Kidney epithelial cell (primary cell): ENCODE results near the gene MPZL2. TPM values are rescaled to one million over a fixed set of nuclear protein-coding genes. Genes with fewer than 3 reads are reported as not detected.

ENCODE experiments used
- DNase-seq: peaks from one replicate; pipeline ENCODE4 v3.0.0-alpha.2; 2010; ENCODE audit warnings: low read depth
- H3K27me3 ChIP-seq: 2 replicates; pipeline ENCODE4 v1.6.0; 2011; ENCODE audit warnings: low read length; ENCODE audit not compliant: control insufficient read depth, insufficient read depth
- H3K36me3 ChIP-seq: 2 replicates; pipeline ENCODE4 v1.5.1; 2011; ENCODE audit warnings: low read length; ENCODE audit not compliant: control insufficient read depth, insufficient read depth
- H3K4me3 ChIP-seq: 2 replicates; pipeline ENCODE4 v1.5.1; 2011; ENCODE audit warnings: low read depth, mild to moderate bottlenecking, control low read depth, low read length
- total RNA-seq: library from RNA; depleted of rRNA; stranded (reverse); fragments of >200 nt; gene quantifications from 2 replicates; pipeline ENCODE4 v1.2.3, GENCODE V29; 2015
- TF ChIP-seq, protein P1 (sequence below): IDR thresholded peaks from 2 replicates; pipeline ENCODE4 v1.5.1; 2011; ENCODE audit warnings: mild to moderate bottlenecking, moderate library complexity, low read length, control low read depth, inconsistent platforms; ENCODE audit not compliant: insufficient read depth, poor library complexity, severe bottlenecking

Gene MPZL2
- total RNA-seq, 1 donor from 2014 or later, result 13.1 TPM

DNA sequence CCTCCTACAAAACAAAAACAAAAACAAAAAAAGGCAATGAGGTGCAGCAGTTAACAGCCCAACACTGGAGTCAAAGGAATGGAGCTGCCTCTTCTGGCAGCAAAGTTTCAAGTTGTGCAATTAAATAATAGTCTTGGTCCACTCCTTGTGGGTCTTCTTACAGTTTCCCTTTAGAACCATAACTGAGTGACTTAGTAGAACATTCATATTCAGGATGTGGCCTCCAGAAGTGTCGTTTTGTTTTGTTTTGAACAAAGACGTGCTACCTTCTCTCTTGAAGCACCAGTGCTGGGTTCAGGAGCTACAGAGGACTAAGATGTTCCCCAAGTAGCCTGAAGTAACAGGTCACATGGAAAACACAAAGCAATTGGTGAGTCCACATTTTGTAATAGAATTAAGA lies 37.3 kb downstream of the MPZL2 start:
- no peak for DNase-seq
- H3K36me3 ChIP-seq, result no peaks in the 10 kb centered on the region
- TF ChIP-seq, protein P1, sequence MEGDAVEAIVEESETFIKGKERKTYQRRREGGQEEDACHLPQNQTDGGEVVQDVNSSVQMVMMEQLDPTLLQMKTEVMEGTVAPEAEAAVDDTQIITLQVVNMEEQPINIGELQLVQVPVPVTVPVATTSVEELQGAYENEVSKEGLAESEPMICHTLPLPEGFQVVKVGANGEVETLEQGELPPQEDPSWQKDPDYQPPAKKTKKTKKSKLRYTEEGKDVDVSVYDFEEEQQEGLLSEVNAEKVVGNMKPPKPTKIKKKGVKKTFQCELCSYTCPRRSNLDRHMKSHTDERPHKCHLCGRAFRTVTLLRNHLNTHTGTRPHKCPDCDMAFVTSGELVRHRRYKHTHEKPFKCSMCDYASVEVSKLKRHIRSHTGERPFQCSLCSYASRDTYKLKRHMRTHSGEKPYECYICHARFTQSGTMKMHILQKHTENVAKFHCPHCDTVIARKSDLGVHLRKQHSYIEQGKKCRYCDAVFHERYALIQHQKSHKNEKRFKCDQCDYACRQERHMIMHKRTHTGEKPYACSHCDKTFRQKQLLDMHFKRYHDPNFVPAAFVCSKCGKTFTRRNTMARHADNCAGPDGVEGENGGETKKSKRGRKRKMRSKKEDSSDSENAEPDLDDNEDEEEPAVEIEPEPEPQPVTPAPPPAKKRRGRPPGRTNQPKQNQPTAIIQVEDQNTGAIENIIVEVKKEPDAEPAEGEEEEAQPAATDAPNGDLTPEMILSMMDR, result no peak
- no peak overlapping the region for H3K4me3 ChIP-seq
- H3K27me3 ChIP-seq, result peaks cover 4% of the 10 kb centered on the region

DNA sequence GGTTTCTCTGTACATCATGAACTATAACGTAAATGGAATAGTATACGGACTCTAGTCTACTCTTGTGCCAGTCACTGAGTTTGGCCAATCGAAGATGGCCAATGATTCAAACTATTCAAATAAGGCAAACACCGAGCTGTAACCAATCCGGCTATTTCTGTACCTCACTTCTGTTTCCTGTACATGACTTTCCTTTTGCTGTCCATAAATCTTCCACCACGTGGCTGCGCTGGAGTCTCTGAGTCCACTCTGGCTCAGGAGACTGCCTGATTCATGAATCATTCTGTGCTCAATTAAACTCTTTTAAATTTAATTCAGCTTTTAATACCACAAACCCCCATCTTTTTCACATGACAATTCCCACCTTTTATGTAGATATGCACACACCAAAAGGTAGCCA lies 37.8 kb downstream of the MPZL2 start:
- DNase-seq, result no peak
- Histone ChIP-seq H3K4me3 (no peak overlapping the region), H3K36me3 (no peaks in the 10 kb centered on the region), H3K27me3 (peaks cover 7% of the 10 kb centered on the region)
- TF ChIP-seq, protein P1, result no peak

DNA sequence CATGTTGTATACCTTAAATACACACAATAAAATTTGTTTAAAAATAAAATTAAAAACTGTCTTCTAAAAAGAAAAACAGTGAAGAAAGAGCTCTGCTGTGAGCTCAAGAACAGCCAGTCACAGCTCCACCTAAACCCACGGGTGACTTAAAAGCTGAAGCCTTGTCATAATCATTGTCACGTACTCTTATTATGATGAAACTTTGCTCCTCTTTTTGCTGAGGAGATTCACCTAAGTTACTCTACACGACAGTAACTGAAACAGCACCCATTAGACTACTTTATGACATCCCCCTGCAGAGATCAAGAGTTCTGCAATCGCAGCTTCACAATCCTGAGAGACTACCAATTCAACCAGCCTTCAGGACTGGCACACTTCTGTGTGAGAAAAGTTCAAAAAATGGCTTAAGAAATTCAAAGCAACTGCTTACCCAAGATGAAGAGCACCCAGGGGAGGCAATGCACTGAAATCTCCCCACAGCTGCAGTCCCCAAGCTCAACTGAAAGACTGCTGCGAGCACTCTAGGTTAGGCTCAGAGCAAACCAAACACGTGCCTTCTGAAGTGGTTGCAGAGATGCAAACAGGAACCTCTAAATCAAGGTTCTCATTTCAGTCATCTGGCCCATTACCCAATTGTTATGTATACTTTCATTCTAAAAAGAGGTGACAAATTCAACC lies 39.4 kb downstream of the MPZL2 start, which contains the start of gene JAML:
JAML (minus strand) TSS at position 501 of the 678 bp plus-strand sequence. CDS start 10,145 bp downstream, outside the sequence.
- Histone ChIP-seq H3K4me3 (no peak within 1 kb of the TSS), H3K36me3 (no peaks in the 10 kb centered on the region), H3K27me3 (peaks cover 11% of the 10 kb centered on the region)
- DNase-seq, result no peak
- TF ChIP-seq, protein P1, result no peak

DNA sequence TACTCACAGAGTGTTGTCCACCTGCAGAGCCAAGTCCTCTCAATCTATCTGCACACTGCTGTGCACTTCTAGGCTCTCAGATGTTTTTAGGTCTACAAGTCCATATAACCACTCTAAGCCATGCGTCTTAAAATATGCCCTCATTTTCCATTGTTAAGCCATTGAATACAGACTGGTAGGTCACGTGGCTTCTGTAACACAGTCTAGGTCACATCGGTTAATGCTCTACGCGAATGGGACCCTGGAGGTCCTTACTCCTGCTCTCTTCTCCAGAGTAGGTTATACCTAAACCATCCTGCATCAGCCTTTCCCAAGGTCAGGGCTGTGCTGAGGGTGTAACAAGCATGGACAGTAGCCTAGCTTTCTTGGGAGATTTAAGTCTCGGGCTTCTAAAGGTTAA lies 40.1 kb downstream of the MPZL2 start:
- Histone ChIP-seq H3K4me3 (no peak overlapping the region), H3K36me3 (no peaks in the 10 kb centered on the region), H3K27me3 (peaks cover 16% of the 10 kb centered on the region)
- no peak for DNase-seq
- TF ChIP-seq, protein P1, result no peak

DNA sequence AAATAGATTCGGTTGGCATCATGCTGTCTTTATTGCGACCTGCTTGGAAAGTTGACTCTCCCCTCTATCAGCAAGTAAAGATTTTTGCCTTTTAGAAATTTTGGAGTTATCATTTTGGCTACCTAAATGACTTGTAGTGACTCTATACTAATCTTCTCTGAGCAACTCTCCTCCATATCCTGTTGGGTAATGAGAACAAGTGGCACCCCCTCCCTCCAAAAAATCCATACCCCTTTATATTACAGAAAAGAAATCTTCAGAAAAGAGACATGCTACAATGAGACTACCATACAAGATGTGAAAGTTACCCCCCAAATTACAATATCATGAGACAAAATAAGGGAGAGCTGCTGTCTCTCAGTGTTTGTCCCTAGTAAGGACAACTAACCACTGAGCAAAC lies 40.5 kb downstream of the MPZL2 start:
- peaks cover 16% of the 10 kb centered on the region for H3K27me3 ChIP-seq
- no peaks in the 10 kb centered on the region for H3K36me3 ChIP-seq
- TF ChIP-seq, protein P1, result no peak
- no peak for DNase-seq
- no peak overlapping the region for H3K4me3 ChIP-seq

DNA sequence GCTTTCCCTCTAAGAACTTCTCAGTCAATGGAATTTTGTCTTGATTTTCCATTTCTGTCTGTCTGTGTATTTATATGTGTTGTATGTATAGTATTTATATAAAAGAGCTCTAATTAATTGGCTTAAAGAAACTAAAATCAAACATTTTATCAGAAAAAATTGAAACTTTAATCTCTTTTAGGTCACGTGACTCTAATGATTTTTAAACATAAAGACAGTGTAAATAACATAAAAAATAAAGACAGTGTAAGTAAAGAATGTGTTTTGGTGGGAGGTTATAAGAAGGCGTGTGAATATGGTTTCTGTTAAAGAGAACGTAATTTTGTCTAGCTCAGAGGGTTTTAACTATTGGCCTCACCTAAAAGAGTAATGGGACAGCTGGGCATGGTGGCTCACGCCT lies 41.7 kb downstream of the MPZL2 start:
- DNase-seq, result no peak
- no peak overlapping the region for H3K4me3 ChIP-seq
- TF ChIP-seq, protein P1, result no peak
- H3K36me3 ChIP-seq, result no peaks in the 10 kb centered on the region
- H3K27me3 ChIP-seq, result peaks cover 16% of the 10 kb centered on the region
